ENCODE results near the gene RHBDL2.

DNA sequence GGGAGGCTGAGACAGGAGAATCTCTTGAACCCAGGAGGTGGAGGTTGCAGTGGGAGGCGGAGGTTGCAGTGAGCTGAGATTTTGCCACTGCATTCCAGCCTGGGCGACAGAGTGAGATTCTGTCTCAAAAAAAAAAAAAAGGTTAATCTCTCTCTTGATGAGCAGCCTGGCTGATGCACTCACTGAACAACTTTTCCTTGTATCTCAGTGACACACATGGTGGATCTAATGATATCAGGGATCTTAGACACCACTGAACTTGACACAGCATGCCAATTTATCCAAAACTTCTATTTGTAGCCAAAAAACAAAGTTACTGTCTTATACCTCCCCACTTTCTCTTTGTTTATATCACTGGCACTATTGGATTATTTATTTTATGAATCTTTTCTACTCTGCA is 16.2 kb downstream of the RHBDL2 start:
- no peak for TF ChIP-seq EZH2 (IDR thresholded peaks at IDR 0.05; ENCODE audit: insufficient read depth, poor library complexity, severe bottlenecking)
- TF ChIP-seq EZH2phosphoT487 (IDR thresholded peaks at IDR 0.05; ENCODE audit: insufficient read depth, low read depth), result no peak
